OCI-LY7 (cell line): ENCODE results near the gene PRKD2. TPM values are rescaled to one million over a fixed set of nuclear protein-coding genes. Genes with fewer than 3 reads are reported as not detected.

Source experiments
- BruUV-seq: library from RNA; stranded (reverse); fragments of 400-500 nt; replicated peaks from 2 replicates; lab custom pipeline; 2021; lab: Mats Ljungman, UMichigan
- CTCF ChIA-PET: fragments of 300-600 bp; sonication (Branson Sonifier 250); formaldehyde crosslinking; loops from one replicate; lab custom pipeline; 2022; ENCODE audit warnings: antibody characterized with exemption; ENCODE audit not compliant: unreplicated experiment; lab: Charles Lee
- POLR2A ChIA-PET: fragments of 300-600 bp; sonication (Branson Sonifier 250); formaldehyde crosslinking; loops from one replicate; lab custom pipeline; 2022; ENCODE audit warnings: antibody characterized with exemption; lab: Charles Lee
- DNase-seq: peaks from one replicate; pipeline ENCODE4 v3.0.0-alpha.2; 2015; ENCODE audit warnings: low spot score
- H2AFZ ChIP-seq: fragments of 200-600 bp; sonication (generic), shearing (Covaris generic); 2 replicates; pipeline ENCODE4 v1.6.1; 2014; ENCODE audit warnings: mild to moderate bottlenecking, antibody characterized with exemption, low read length, moderate library complexity
- H3K27ac ChIP-seq: fragments of 200-600 bp; sonication (generic); 2 replicates; pipeline ENCODE4 v1.5.1; 2014; ENCODE audit warnings: mixed run types, low read depth, mild to moderate bottlenecking, moderate library complexity, low read length, inconsistent platforms; ENCODE audit not compliant: poor library complexity, severe bottlenecking
- H3K36me3 ChIP-seq: fragments of 200-600 bp; sonication (generic); 2 replicates; pipeline ENCODE4 v1.6.1; 2014; ENCODE audit warnings: mild to moderate bottlenecking, antibody characterized with exemption, low read length, moderate library complexity, mixed read lengths; ENCODE audit not compliant: insufficient read depth
- H3K4me1 ChIP-seq: fragments of 200-600 bp; sonication (generic); 2 replicates; pipeline ENCODE4 v1.5.1; 2014; ENCODE audit warnings: mild to moderate bottlenecking, low read length; ENCODE audit not compliant: insufficient read depth, poor library complexity, severe bottlenecking
- H3K4me2 ChIP-seq: fragments of 200-600 bp; sonication (generic); 2 replicates; pipeline ENCODE4 v1.6.1; 2014; ENCODE audit warnings: mild to moderate bottlenecking, low read length
- H3K4me3 ChIP-seq: fragments of 200-600 bp; sonication (generic); 2 replicates; pipeline ENCODE4 v1.5.1; 2014; ENCODE audit warnings: mild to moderate bottlenecking, low read depth, low read length; ENCODE audit not compliant: poor library complexity, severe bottlenecking
- H3K79me2 ChIP-seq: fragments of 200-600 bp; sonication (generic); 2 replicates; pipeline ENCODE4 v1.6.1; 2016; ENCODE audit warnings: low read depth, mild to moderate bottlenecking, low read length, moderate library complexity, mixed read lengths; ENCODE audit not compliant: insufficient read depth
- H3K9me2 ChIP-seq: fragments of 200-600 bp; sonication (generic); 2 replicates; pipeline ENCODE4 v1.6.1; 2016; ENCODE audit warnings: mild to moderate bottlenecking, low read length, mixed read lengths; ENCODE audit not compliant: insufficient read depth
- H3K9me3 ChIP-seq: fragments of 200-600 bp; sonication (generic); 2 replicates; pipeline ENCODE4 v1.6.1; 2014; ENCODE audit warnings: mild to moderate bottlenecking, mixed run types, low read length, mixed read lengths
- H4K20me1 ChIP-seq: fragments of 200-600 bp; sonication (generic); 2 replicates; pipeline ENCODE4 v1.6.1; 2014; ENCODE audit warnings: mild to moderate bottlenecking, antibody characterized with exemption, low read length, moderate library complexity, mixed read lengths; ENCODE audit not compliant: insufficient read depth
- CTCF ChIP-seq: fragments of 200-600 bp; sonication (generic); conservative IDR thresholded peaks from 2 replicates; pipeline ENCODE4 v1.5.1; 2014; ENCODE audit warnings: mild to moderate bottlenecking, antibody characterized with exemption, low read length, moderate library complexity, mixed read lengths
- EZH2phosphoT487 ChIP-seq: fragments of 200-600 bp; sonication (generic); IDR thresholded peaks from 2 replicates; pipeline ENCODE4 v1.6.1; 2018; ENCODE audit warnings: low read depth, borderline replicate concordance, mild to moderate bottlenecking, mixed run types, antibody characterized with exemption, low read length, moderate library complexity, mixed read lengths
- intact Hi-C: fragments of 100-400 bp; cut with micrococcal nuclease; formaldehyde crosslinking; loops from one replicate; pipeline ENCODE4 v1.10.0; 2022; ENCODE audit not compliant: unreplicated experiment
- total RNA-seq, 2 experiments: library from RNA; depleted of rRNA in 1 of 2; stranded (reverse); fragments of >200 nt in 1 of 2; shearing (Covaris generic) in 1 of 2; gene quantifications; 2 replicates each; pipeline ENCODE4 v1.2.3, GENCODE V29; 2014 to 2022

The PRKD2 gene
- total RNA-seq, 2 experiments from 2014 or later = 30.5 to 89.2 TPM

GRCh38 chr19:46736531-46737297 is 19.8 kb upstream of the PRKD2 start:
- no peak overlapping the region for H2AFZ ChIP-seq
- no peaks in the 10 kb centered on the region for H3K9me3 ChIP-seq
- BruUV-seq = no TSS peak
- DNase-seq = no peak
- ChIA-PET CTCF (no interaction called here), POLR2A (no interaction called here)
- H3K4me1 ChIP-seq = no peaks in the 10 kb centered on the region
- H3K79me2 ChIP-seq = peaks cover 25% of the 10 kb centered on the region
- no peaks in the 10 kb centered on the region; the same call in 1 of the 2 replicates for H4K20me1 ChIP-seq
- no peaks in the 10 kb centered on the region for H3K9me2 ChIP-seq
- no peak overlapping the region for H3K4me3 ChIP-seq
- H3K36me3 ChIP-seq = peaks cover 88% of the 10 kb centered on the region
- intact Hi-C loops = no loop called here
- H3K4me2 ChIP-seq = no peak overlapping the region
- H3K27ac ChIP-seq = no peak overlapping the region
- no peak for TF ChIP-seq CTCF
- no peak for TF ChIP-seq EZH2phosphoT487

- no peak overlapping the region for H3K27ac ChIP-seq
- H3K4me2 ChIP-seq = no peak overlapping the region
- H3K9me2 ChIP-seq = no peaks in the 10 kb centered on the region
- peaks cover 90% of the 10 kb centered on the region for H3K36me3 ChIP-seq
- no peak overlapping the region for H3K4me3 ChIP-seq
- H3K79me2 ChIP-seq = no peaks in the 10 kb centered on the region
- intact Hi-C loops = no loop called here
- TF ChIP-seq EZH2phosphoT487 (no peak), CTCF (no peak)
- ChIA-PET POLR2A (no interaction called here), CTCF (no interaction called here)
- no peak for DNase-seq
- no TSS peak for BruUV-seq
- no peaks in the 10 kb centered on the region for H3K9me3 ChIP-seq
- 0 out of 2 replicates have a peak, but pooled peaks cover 4% of the 10 kb centered on the region for H4K20me1 ChIP-seq
- no peak overlapping the region for H2AFZ ChIP-seq
- H3K4me1 ChIP-seq = no peaks in the 10 kb centered on the region
Observed at GRCh38 chr19:46733690-46734292, 16.9 kb upstream of the PRKD2 start.
